ENCODE results near the gene GALNT18. TPM values are rescaled to one million over a fixed set of nuclear protein-coding genes. Genes with fewer than 3 reads are reported as not detected.

The GALNT18 gene
- total and polyA plus RNA-seq, 4 donors = 2.1 to 11.0 (median 3.8) TPM

GRCh38 chr11:11476499-11476898, 145.3 kb downstream of the GALNT18 start:
- no peak overlapping the region for H3K4me3 ChIP-seq (ENCODE audit: low read depth in 1 of 3, low read length in 3 of 3)
- no peak for DNase-seq (ENCODE audit: low spot score)
- no peaks in the 10 kb centered on the region for H3K9me3 ChIP-seq (ENCODE audit: control insufficient read depth in 4 of 4, low read length in 3 of 4)
- H3K27ac ChIP-seq (ENCODE audit: low read depth in 1 of 2, low read length in 2 of 2) = no peak overlapping the region
- H3K4me1 ChIP-seq (ENCODE audit: control insufficient read depth in 4 of 4, insufficient read depth in 4 of 4, low read length in 3 of 4) = no peaks in the 10 kb centered on the region
- no peaks in the 10 kb centered on the region for H3K27me3 ChIP-seq (ENCODE audit: control insufficient read depth in 4 of 4, insufficient read depth in 4 of 4, low read length in 3 of 4)
- 88% methylated on average over 2 of the region's 2 CpGs for WGBS
- H3K9ac ChIP-seq (ENCODE audit: low read depth in 1 of 2, low read length in 2 of 2) = no peak overlapping the region
- no peaks in the 10 kb centered on the region for H3K36me3 ChIP-seq (ENCODE audit: control insufficient read depth in 4 of 4, insufficient read depth in 3 of 4, low read depth in 1 of 4, low read length in 3 of 4)
- TF ChIP-seq FOXA2 (IDR thresholded peaks at IDR 0.05) (no peak), ZBTB33 (IDR thresholded peaks at IDR 0.05) (no peak), GABPA (IDR thresholded peaks at IDR 0.05 in 1 of 2, conservative IDR thresholded peaks at IDR 0.05 in 1 of 2) (no peak), HNF4G (IDR thresholded peaks at IDR 0.05) (no peak), JUND (IDR thresholded peaks at IDR 0.05) (no peak), NR2F2 (IDR thresholded peaks at IDR 0.05) (no peak), ATF3 (IDR thresholded peaks at IDR 0.05) (no peak), MAX (IDR thresholded peaks at IDR 0.05) (no peak), RAD21 (IDR thresholded peaks at IDR 0.05) (no peak), EGR1 (IDR thresholded peaks at IDR 0.05; ENCODE audit: low read depth in 2 of 2) (no peak), TAF1 (conservative IDR thresholded peaks at IDR 0.05) (no peak), RXRA (IDR thresholded peaks at IDR 0.05) (no peak), CTCF (IDR thresholded peaks at IDR 0.05; ENCODE audit: low read depth, low read length, missing input control) (no peak), SP1 (IDR thresholded peaks at IDR 0.05) (no peak), YY1 (IDR thresholded peaks at IDR 0.05) (no peak), REST (IDR thresholded peaks at IDR 0.05) (no peak)

GRCh38 chr11:11472106-11472505, 149.7 kb downstream of the GALNT18 start:
- Histone ChIP-seq H3K4me3 (ENCODE audit: low read depth in 1 of 3, low read length in 3 of 3) (no peak overlapping the region), H3K36me3 (ENCODE audit: control insufficient read depth in 4 of 4, insufficient read depth in 3 of 4, low read depth in 1 of 4, low read length in 3 of 4) (no peaks in the 10 kb centered on the region), H3K9ac (ENCODE audit: low read depth in 1 of 2, low read length in 2 of 2) (no peak overlapping the region), H3K27me3 (ENCODE audit: control insufficient read depth in 4 of 4, insufficient read depth in 4 of 4, low read length in 3 of 4) (no peaks in the 10 kb centered on the region), H3K9me3 (ENCODE audit: control insufficient read depth in 4 of 4, low read length in 3 of 4) (no peaks in the 10 kb centered on the region), H3K27ac (ENCODE audit: low read depth in 1 of 2, low read length in 2 of 2) (no peak overlapping the region), H3K4me1 (ENCODE audit: control insufficient read depth in 4 of 4, insufficient read depth in 4 of 4, low read length in 3 of 4) (no peaks in the 10 kb centered on the region)
- no peak for DNase-seq (ENCODE audit: low spot score)
- 67% methylated on average over 2 of the region's 2 CpGs for WGBS
- TF ChIP-seq GABPA (IDR thresholded peaks at IDR 0.05 in 1 of 2, conservative IDR thresholded peaks at IDR 0.05 in 1 of 2) = no peak
- TF ChIP-seq CTCF (IDR thresholded peaks at IDR 0.05; ENCODE audit: low read depth, low read length, missing input control) = no peak
- TF ChIP-seq REST (IDR thresholded peaks at IDR 0.05) = no peak
- no peak for TF ChIP-seq ZBTB33 (IDR thresholded peaks at IDR 0.05)
- no peak for TF ChIP-seq RXRA (IDR thresholded peaks at IDR 0.05)
- TF ChIP-seq HNF4G (IDR thresholded peaks at IDR 0.05) = no peak

All from liver (tissue), 9 donors.